Hepatocyte (in vitro differentiated cells): Measurements from ENCODE around the gene ZBTB37. TPM values are rescaled to one million over a fixed set of nuclear protein-coding genes. Genes with fewer than 3 reads are reported as not detected.

Source experiments
- DNase-seq: peaks from one replicate; pipeline ENCODE4 v3.0.0-alpha.2; 2016; ENCODE audit warnings: low spot score
- H2AFZ ChIP-seq: fragments of 200-600 bp; sonication (generic); 2 replicates; pipeline ENCODE4 v1.6.0; 2016; ENCODE audit warnings: antibody characterized with exemption, mild to moderate bottlenecking
- H3K27ac ChIP-seq: fragments of 200-600 bp; sonication (generic); 2 replicates; pipeline ENCODE4 v1.5.1; 2016; ENCODE audit warnings: mild to moderate bottlenecking
- H3K27me3 ChIP-seq: fragments of 200-600 bp; sonication (generic); 2 replicates; pipeline ENCODE4 v1.6.1; 2016
- H3K36me3 ChIP-seq: fragments of 200-600 bp; sonication (generic); replicated peaks from 2 replicates; pipeline ENCODE4 v1.5.1; 2016; ENCODE audit warnings: low read depth; ENCODE audit not compliant: insufficient read depth
- H3K4me1 ChIP-seq: fragments of 200-600 bp; sonication (generic); 2 replicates; pipeline ENCODE4 v1.5.1; 2016; ENCODE audit warnings: mild to moderate bottlenecking, moderate library complexity; ENCODE audit not compliant: insufficient read depth
- H3K4me2 ChIP-seq: fragments of 200-600 bp; sonication (generic); 2 replicates; pipeline ENCODE4 v1.6.0; 2016
- H3K4me3 ChIP-seq: fragments of 200-600 bp; sonication (generic); 2 replicates; pipeline ENCODE4 v1.5.1; 2016; ENCODE audit warnings: mild to moderate bottlenecking
- H3K79me2 ChIP-seq: fragments of 200-600 bp; sonication (generic); 2 replicates; pipeline ENCODE4 v1.6.0; 2017; ENCODE audit warnings: mild to moderate bottlenecking
- H3K9me2 ChIP-seq: fragments of 200-600 bp; sonication (generic); replicated peaks from 2 replicates; pipeline ENCODE4 v1.6.0; 2017; ENCODE audit warnings: mild to moderate bottlenecking; ENCODE audit not compliant: insufficient read depth
- H3K9me3 ChIP-seq: fragments of 200-600 bp; sonication (generic); 2 replicates; pipeline ENCODE4 v1.5.1; 2016; ENCODE audit warnings: low read depth, mild to moderate bottlenecking
- H4K20me1 ChIP-seq: fragments of 200-600 bp; sonication (generic); 2 replicates; pipeline ENCODE4 v1.6.0; 2016; ENCODE audit warnings: mild to moderate bottlenecking; ENCODE audit not compliant: insufficient read depth, poor library complexity, severe bottlenecking
- CTCF ChIP-seq: fragments of 200-600 bp; sonication (generic); IDR thresholded peaks from 2 replicates; pipeline ENCODE4 v1.5.1; 2016; ENCODE audit warnings: antibody characterized with exemption, mild to moderate bottlenecking; ENCODE audit not compliant: poor library complexity
- EZH2 ChIP-seq: fragments of 200-600 bp; sonication (generic); IDR thresholded peaks from 2 replicates; pipeline ENCODE4 v1.6.1; 2016; ENCODE audit warnings: antibody characterized with exemption, mild to moderate bottlenecking, borderline replicate concordance
- EZH2phosphoT487 ChIP-seq: fragments of 200-600 bp; sonication (generic); IDR thresholded peaks from one replicate; pipeline ENCODE4 v1.6.1; 2018; ENCODE audit warnings: antibody characterized with exemption, mild to moderate bottlenecking, low read depth, moderate library complexity; ENCODE audit not compliant: unreplicated experiment, severe bottlenecking
- WGBS: methylation state at CpG from one replicate; pipeline ENCODE4 v1.1.6; 2016; ENCODE audit warnings: low lambda C conversion rate; ENCODE audit errors: missing lambda C conversion rate; 5-methylcytosine and 5-hydroxymethylcytosine counted together
- polyA plus RNA-seq: library from polyadenylated mRNA; unstranded; fragments of >200 nt; fragmentation: Nextera tagmentation; extraction: Ambion mirVana; gene quantifications from 2 replicates; pipeline ENCODE4 v1.2.1, GENCODE V29; 2016
- total RNA-seq: library from RNA; depleted of rRNA; stranded (reverse); fragments of >200 nt; gene quantifications from 2 replicates; pipeline ENCODE4 v1.2.3, GENCODE V29; 2014

ZBTB37 gene
- 9.2 and 9.3 TPM in 2 replicates for total RNA-seq
- 0.99 and 1.0 TPM in 2 replicates for polyA plus RNA-seq

GRCh38 chr1:173868266-173869020 is at the start of gene ZBTB37:
Gene ZBTB37 (plus strand): TSS chr1:173868380. CDS start chr1:173870226, 1,846 bp downstream.
- H3K27me3 ChIP-seq = no peaks in the 10 kb centered on the region
- DNase-seq = peak; percentile 96
- H3K9me3 ChIP-seq = no peaks in the 10 kb centered on the region
- peaks cover 12% of the 10 kb centered on the region for H3K4me1 ChIP-seq
- H4K20me1 ChIP-seq = peaks cover 26% of the 10 kb centered on the region
- H3K9me2 ChIP-seq = no peaks in the 10 kb centered on the region
- peaks cover 5% of the 10 kb centered on the region for H3K36me3 ChIP-seq
- TF ChIP-seq EZH2 (no peak), CTCF (no peak), EZH2phosphoT487 (no peak)
- peak within 1 kb of the TSS; percentile 84 for H2AFZ ChIP-seq
- WGBS = under 1% methylated on average over 29 of the region's 53 CpGs
- H3K4me2 ChIP-seq = peak within 1 kb of the TSS; percentile 88
- peaks cover 33% of the 10 kb centered on the region for H3K79me2 ChIP-seq
- H3K27ac ChIP-seq = peak within 1 kb of the TSS; percentile 97
- H3K4me3 ChIP-seq = peak within 1 kb of the TSS; percentile 43

- 58% methylated on average over 1 of the region's 1 CpG for WGBS
- H3K9me2 ChIP-seq = no peaks in the 10 kb centered on the region
- no peaks in the 10 kb centered on the region for H3K36me3 ChIP-seq
- TF ChIP-seq CTCF = no peak
- TF ChIP-seq EZH2 = no peak
- TF ChIP-seq EZH2phosphoT487 = no peak
- no peak overlapping the region for H3K27ac ChIP-seq
- H3K79me2 ChIP-seq = peaks cover 81% of the 10 kb centered on the region
- no peaks in the 10 kb centered on the region for H4K20me1 ChIP-seq
- no peak overlapping the region for H2AFZ ChIP-seq
- no peaks in the 10 kb centered on the region for H3K9me3 ChIP-seq
- no peak overlapping the region for H3K4me3 ChIP-seq
- H3K4me1 ChIP-seq = peaks cover 11% of the 10 kb centered on the region
- DNase-seq = no peak
- H3K4me2 ChIP-seq = no peak overlapping the region
- H3K27me3 ChIP-seq = no peaks in the 10 kb centered on the region
Measured at GRCh38 chr1:173818459-173818858, 49.7 kb upstream of the ZBTB37 start.

GRCh38 chr1:173821680-173822079 is 46.5 kb upstream of the ZBTB37 start:
- no peak overlapping the region for H3K4me3 ChIP-seq
- peaks cover 69% of the 10 kb centered on the region for H3K79me2 ChIP-seq

More at GRCh38 chr1:173821680-173822079, 46.5 kb upstream of the ZBTB37 start:
- H3K4me2 ChIP-seq = no peak overlapping the region
- peaks cover 11% of the 10 kb centered on the region for H3K4me1 ChIP-seq
- H2AFZ ChIP-seq = no peak overlapping the region
- no peak for DNase-seq
- H3K9me2 ChIP-seq = no peaks in the 10 kb centered on the region
- no peaks in the 10 kb centered on the region for H3K27me3 ChIP-seq
- H4K20me1 ChIP-seq = no peaks in the 10 kb centered on the region
- 95% methylated on average over 4 of the region's 4 CpGs for WGBS
- no peaks in the 10 kb centered on the region for H3K36me3 ChIP-seq
- H3K9me3 ChIP-seq = no peaks in the 10 kb centered on the region
- TF ChIP-seq EZH2phosphoT487 (no peak), CTCF (no peak), EZH2 (no peak)
- no peak overlapping the region for H3K27ac ChIP-seq
